GM11168 (cell line): ENCODE measurements around the gene HPCAL1.

Source experiments
- in situ Hi-C: fragments of 300-500 bp; cut with MboI; formaldehyde crosslinking; loops from one replicate; pipeline ENCODE4 v1.12.0; 2022; ENCODE audit warnings: low sequenced_read_pairs; ENCODE audit not compliant: unreplicated experiment

The HPCAL1 gene

GRCh38 chr2:10345126-10345525 lies 42.4 kb downstream of the HPCAL1 start:
- in situ Hi-C loops: no loop called here

- in situ Hi-C loops: no loop called here
Measured at GRCh38 chr2:10345813-10346212, 43.1 kb downstream of the HPCAL1 start.

- in situ Hi-C loops: no loop called here
Measured at GRCh38 chr2:10346929-10347561, 44.3 kb downstream of the HPCAL1 start.

GRCh38 chr2:10347562-10347948 lies 44.9 kb downstream of the HPCAL1 start:
- in situ Hi-C loops: no loop called here

GRCh38 chr2:10348891-10349290 lies 46.2 kb downstream of the HPCAL1 start:
- in situ Hi-C loops: no loop called here

GRCh38 chr2:10350761-10351160 lies 48.1 kb downstream of the HPCAL1 start:
- in situ Hi-C loops: no loop called here

- in situ Hi-C loops: no loop called here
Measured at GRCh38 chr2:10352361-10352760, 49.7 kb downstream of the HPCAL1 start.

- in situ Hi-C loops: no loop called here
Measured at GRCh38 chr2:10352972-10353371, 50.3 kb downstream of the HPCAL1 start.

- in situ Hi-C loops: no loop called here
Measured at GRCh38 chr2:10353931-10354330, 51.2 kb downstream of the HPCAL1 start.

GRCh38 chr2:10354399-10354798 lies 51.7 kb downstream of the HPCAL1 start:
- in situ Hi-C loops: no loop called here

- in situ Hi-C loops: no loop called here
Measured at GRCh38 chr2:10355471-10356438, 53.1 kb downstream of the HPCAL1 start.

- in situ Hi-C loops: no loop called here
Measured at GRCh38 chr2:10356439-10356811, 53.7 kb downstream of the HPCAL1 start.

GRCh38 chr2:10357193-10358169 lies 54.8 kb downstream of the HPCAL1 start:
- in situ Hi-C loops: no loop called here

GRCh38 chr2:10359246-10359645 lies 56.5 kb downstream of the HPCAL1 start:
- in situ Hi-C loops: no loop called here

GRCh38 chr2:10359731-10360329 lies 57.1 kb downstream of the HPCAL1 start:
- in situ Hi-C loops: no loop called here

GRCh38 chr2:10360460-10360849 lies 57.8 kb downstream of the HPCAL1 start:
- in situ Hi-C loops: no loop called here

GRCh38 chr2:10360850-10361588 lies 58.3 kb downstream of the HPCAL1 start:
- in situ Hi-C loops: no loop called here

- in situ Hi-C loops: no loop called here
Measured at GRCh38 chr2:10362096-10362897, 59.6 kb downstream of the HPCAL1 start.
